DMS153 treated with DMSO at 0.1 percent for 48 hours (cell line): Measurements from ENCODE around the gene DQX1.
"Not testable (repeated sequence)": the region's sequence is repeated elsewhere in the genome, so short reads cannot be mapped to it uniquely, and the experiment has no call there.

Experiments used
- DNase-seq: peaks from one replicate; lab custom pipeline; 2025; ENCODE audit not compliant: unreplicated experiment; lab: John Stamatoyannopoulos, UW

The DQX1 gene

GRCh38 chr2:74525717-74526648 is at the start of gene DQX1:
Gene DQX1 (minus strand): TSS chr2:74526231. CDS start chr2:74525729, 502 bp downstream.
- DNase-seq, result no peak

- DNase-seq, result no peak
Observed at GRCh38 chr2:74575320-74575719, 49.3 kb upstream of the DQX1 start.

- DNase-seq, result no peak
Observed at GRCh38 chr2:74573747-74574562, 47.9 kb upstream of the DQX1 start.

GRCh38 chr2:74572178-74572925 is 46.3 kb upstream of the DQX1 start:
- DNase-seq, result no peak

- DNase-seq, result no peak
Observed at GRCh38 chr2:74571058-74571457, 45.0 kb upstream of the DQX1 start.

DNA sequence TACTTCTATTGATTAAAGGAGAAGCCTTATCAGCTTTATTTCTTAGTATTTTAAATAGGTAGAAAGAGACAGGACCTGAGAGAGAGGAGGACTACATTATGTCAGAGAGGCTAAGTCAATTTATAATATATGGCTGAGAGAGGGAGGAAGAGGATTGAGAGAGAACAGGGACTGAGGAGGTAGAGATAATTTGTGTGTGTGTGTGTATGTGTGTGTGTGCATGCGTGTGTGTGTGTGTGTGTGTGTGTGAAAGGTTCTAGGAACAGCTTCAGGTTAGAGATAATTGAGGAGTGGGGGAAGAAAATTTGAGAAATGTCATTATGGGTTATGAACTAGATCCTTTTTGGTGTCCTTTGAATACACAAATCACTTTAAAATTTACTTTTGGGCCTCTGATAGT is 43.7 kb upstream of the DQX1 start:
- no peak for DNase-seq

DNA sequence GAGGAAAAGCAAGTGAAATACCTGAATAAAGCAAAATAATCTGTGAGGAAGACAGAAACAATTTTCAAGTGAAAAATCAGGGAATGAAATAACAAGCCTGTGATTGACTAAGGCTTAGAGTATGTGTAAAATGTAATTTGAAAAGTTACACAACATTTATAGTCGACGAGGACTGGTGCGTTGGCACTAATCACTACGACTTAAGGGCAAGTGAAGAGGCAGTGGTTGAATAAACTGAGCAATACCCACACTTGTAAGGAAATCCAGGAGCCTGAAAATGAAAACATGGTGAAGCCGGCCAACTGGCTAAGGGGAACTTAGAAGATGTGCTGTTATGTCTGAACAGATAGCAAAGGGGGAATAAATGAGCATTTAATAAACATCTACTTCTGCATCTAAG is 41.9 kb upstream of the DQX1 start:
- no peak for DNase-seq

- DNase-seq, result no peak
Observed at GRCh38 chr2:74566754-74567085, 40.7 kb upstream of the DQX1 start.

DNA sequence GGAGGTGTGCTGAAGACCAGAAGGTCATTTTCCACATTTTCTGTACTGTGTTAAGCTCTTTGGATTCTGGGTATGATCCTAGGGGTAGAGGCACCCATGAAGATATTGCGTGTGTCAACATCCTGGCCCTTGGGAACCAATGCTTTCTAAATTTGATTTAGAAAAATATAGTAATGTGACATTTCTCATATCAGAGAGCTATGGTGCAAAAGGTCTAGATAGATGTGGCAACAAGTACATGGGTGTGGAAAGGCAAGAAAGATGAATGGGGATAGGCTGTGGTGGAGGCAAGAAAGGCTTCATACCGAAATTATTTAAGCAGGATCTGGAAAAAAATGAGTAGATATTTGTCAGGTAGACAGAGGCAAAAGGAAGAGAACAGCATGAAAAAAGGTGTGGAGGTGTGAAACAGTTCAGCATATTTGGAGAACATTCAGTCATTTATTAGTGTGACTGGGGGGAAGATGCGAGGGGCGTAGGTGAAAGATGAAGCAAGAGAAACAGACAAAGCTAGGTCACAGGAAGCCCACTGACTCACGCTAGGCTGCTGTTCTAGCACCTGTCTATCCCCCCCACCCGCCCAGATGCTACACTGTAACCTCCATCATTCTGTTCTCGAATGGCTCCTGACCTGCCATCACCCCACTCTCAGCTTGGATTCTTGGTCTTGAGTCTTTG is 40.2 kb upstream of the DQX1 start:
- no peak for DNase-seq

GRCh38 chr2:74564222-74564621 is 38.2 kb upstream of the DQX1 start:
- DNase-seq, result no peak

DNA sequence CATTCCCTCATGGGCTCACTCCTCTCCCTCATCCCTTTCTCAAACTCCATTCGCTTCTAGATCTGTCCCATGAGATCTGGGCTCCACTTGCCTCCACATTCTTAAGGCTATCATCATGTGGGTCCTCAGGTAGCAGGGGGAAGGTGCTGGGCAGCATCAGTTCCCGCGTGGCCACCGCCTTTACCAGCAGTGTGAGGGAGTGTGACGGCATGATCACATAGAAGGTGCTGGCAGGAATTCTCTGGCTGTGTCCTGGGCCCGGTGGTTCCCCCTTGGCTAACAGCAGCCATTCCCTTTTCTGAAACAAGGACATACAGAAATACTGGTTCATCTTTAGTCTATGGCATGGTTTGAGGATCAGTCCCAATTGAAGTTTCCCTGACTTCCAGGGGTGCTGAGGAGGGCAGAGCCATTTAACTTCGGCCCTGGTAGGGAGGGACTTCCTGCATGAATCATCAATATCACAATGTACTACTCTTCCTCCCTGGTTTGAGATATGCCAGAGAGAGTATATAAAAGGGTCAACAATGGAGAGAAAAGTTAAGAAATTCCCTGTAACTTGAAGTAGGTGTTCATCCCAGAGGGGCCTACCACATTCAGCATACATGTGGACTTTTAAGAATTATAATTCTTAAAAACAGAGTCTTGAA is 36.2 kb upstream of the DQX1 start:
- DNase-seq, result no peak

- not testable (repeated sequence) for DNase-seq
Observed at GRCh38 chr2:74561022-74561421, 35.0 kb upstream of the DQX1 start.

- no peak for DNase-seq
Observed at GRCh38 chr2:74560591-74560990, 34.6 kb upstream of the DQX1 start.

DNA sequence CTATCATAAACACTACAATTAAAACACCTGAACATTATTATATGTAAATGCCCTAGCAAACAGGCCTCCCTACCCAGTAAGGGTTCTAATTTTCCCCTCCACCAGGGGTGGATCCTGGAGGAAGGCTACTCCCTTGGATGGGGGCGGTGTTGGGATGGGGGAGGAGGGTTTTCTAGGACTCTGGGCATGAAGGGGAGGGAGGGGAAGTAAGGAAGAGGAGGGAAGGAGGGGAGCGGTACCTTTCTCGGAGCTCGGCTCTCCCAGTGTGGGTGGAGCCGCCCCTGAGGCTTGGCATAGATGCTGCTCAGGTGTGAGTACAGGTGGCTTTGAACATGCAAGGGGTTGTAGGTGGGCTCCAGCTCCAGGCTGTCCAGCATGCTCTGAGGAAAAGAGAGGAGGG is 33.9 kb upstream of the DQX1 start:
- DNase-seq, result no peak

- no peak for DNase-seq
Observed at GRCh38 chr2:74558284-74559230, 32.5 kb upstream of the DQX1 start.

DNA sequence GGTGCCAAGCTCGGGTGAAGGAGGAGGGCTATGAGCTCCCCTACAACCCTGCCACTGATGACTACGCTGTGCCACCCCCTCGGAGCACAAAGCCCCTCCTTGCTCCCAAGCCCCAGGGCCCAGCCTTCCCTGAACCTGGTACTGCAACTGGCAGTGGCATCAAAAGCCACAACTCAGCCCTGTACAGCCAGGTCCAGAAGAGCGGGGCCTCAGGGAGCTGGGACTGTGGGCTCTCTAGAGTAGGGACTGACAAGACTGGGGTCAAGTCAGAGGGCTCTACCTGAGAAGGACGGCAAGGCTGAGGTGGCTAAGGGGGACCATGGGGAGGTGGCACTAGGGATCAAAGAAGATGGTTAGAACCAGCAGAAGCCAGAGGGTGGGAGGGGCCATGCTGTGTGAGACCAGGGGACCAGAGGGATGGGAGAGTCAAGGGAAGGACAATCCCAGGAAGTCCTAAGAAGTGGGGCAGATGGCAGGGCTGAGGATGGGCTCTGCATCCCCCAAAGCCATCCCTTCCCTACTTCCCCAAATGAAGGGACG is 30.9 kb upstream of the DQX1 start:
- no peak for DNase-seq

DNA sequence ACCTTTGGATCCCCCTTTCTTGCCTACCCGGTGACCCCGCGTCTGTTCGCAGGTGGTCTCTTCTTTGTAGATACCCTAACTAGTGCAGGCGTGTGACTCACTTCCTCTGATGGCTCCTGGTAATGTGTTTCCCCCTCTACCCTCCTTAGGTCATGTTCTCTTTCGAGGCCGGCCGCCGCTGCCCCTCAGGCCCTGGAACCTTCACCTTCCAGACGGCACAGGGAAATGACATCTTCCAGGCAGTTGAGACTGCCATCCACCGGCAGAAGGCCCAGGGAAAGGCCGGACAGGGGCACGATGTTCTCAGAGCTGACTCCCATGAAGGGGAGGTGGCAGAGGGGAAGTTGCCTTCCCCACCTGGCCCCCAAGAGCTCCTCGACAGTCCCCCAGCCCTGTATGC is 30.1 kb upstream of the DQX1 start:
- DNase-seq, result no peak

- DNase-seq, result no peak
Observed at GRCh38 chr2:74555610-74556103, 29.6 kb upstream of the DQX1 start.
